CD1c-positive myeloid dendritic cell (primary cell): Measurements from ENCODE around the gene ZBTB9.

Source experiments
- DNase-seq: peaks from one replicate; pipeline ENCODE4 v3.0.0-alpha.2; 2016; ENCODE audit errors: extremely low spot score

ZBTB9 gene

GRCh38 chr6:33454009-33454946 lies at the start of gene ZBTB9:
Gene ZBTB9, plus strand, starts transcription at chr6:33454576. Its CDS starts 525 bp downstream, at chr6:33455101.
- peak; percentile 98 for DNase-seq

GRCh38 chr6:33404884-33405283 lies 49.5 kb upstream of the ZBTB9 start:
- DNase-seq: no peak

GRCh38 chr6:33405386-33405940 lies 48.9 kb upstream of the ZBTB9 start:
- DNase-seq: no peak

GRCh38 chr6:33406126-33406525 lies 48.2 kb upstream of the ZBTB9 start:
- DNase-seq: no peak

GRCh38 chr6:33407132-33407718 lies 47.2 kb upstream of the ZBTB9 start:
- peak; percentile 54 for DNase-seq

GRCh38 chr6:33410050-33410710 lies 44.2 kb upstream of the ZBTB9 start:
- DNase-seq: peak; percentile 99

- DNase-seq: no peak
Measured at GRCh38 chr6:33410711-33411631, 43.4 kb upstream of the ZBTB9 start, which contains the start of gene PHF1. Gene PHF1, plus strand, starts transcription at chr6:33411014. Its CDS starts 1,250 bp downstream, at chr6:33412264.

GRCh38 chr6:33411632-33412005 lies 42.8 kb upstream of the ZBTB9 start:
- DNase-seq: no peak

- DNase-seq: no peak
Measured at GRCh38 chr6:33412140-33413009, 42.0 kb upstream of the ZBTB9 start.

- no peak for DNase-seq
Measured at GRCh38 chr6:33413241-33414120, 40.9 kb upstream of the ZBTB9 start.

- no peak for DNase-seq
Measured at GRCh38 chr6:33414592-33415271, 39.6 kb upstream of the ZBTB9 start.

GRCh38 chr6:33415831-33416230 lies 38.5 kb upstream of the ZBTB9 start:
- DNase-seq: no peak

GRCh38 chr6:33416386-33417127 lies 37.8 kb upstream of the ZBTB9 start:
- DNase-seq: no peak

- no peak for DNase-seq
Measured at GRCh38 chr6:33417128-33417902, 37.1 kb upstream of the ZBTB9 start.

GRCh38 chr6:33417903-33418689 lies 36.3 kb upstream of the ZBTB9 start, which contains the start of gene CUTA:
Gene CUTA, minus strand, starts transcription at chr6:33418107. Its CDS starts 107 bp downstream, at chr6:33418000.
- DNase-seq: peak; percentile 99

- no peak for DNase-seq
Measured at GRCh38 chr6:33418690-33419291, 35.6 kb upstream of the ZBTB9 start.
